ENCODE measurements around the gene DCUN1D3. TPM values are rescaled to one million over a fixed set of nuclear protein-coding genes. Genes with fewer than 3 reads are reported as not detected.
A peak's percentile ranks its signal among the peaks of the same experiment; 100 is the strongest.

The DCUN1D3 gene
- total RNA-seq, 1 experiment from 2014 or later: 10.5 TPM

- POLR2A ChIA-PET (ENCODE audit: unreplicated experiment): no interaction called here
- no peak overlapping the region for H3K27ac ChIP-seq (ENCODE audit: low read length)
These were observed 88.2 kb downstream of the DCUN1D3 start for GRCh38 chr16:20811889-20812439.

GRCh38 chr16:20807862-20808261, 92.3 kb downstream of the DCUN1D3 start:
- H3K4me2 ChIP-seq (ENCODE audit: low read length): peak overlapping the region; percentile 86
- intact Hi-C loops (cut with micrococcal nuclease): loop anchor here (2.0 kb wide), 1 partner anchor 31 kb away; no protein-coding TSS in a partner anchor
- H3K4me3 ChIP-seq (ENCODE audit: low read length): peak overlapping the region; percentile 81; the same call in 1 of the 2 replicates
- H3K79me2 ChIP-seq (ENCODE audit: low read length): peaks cover 13% of the 10 kb centered on the region
- TF ChIP-seq CTCF (conservative IDR thresholded peaks at IDR 0.05; ENCODE audit: low read depth, low read length) (no peak), EZH2 (IDR thresholded peaks at IDR 0.05; ENCODE audit: low read length, unreplicated experiment) (no peak), EZH2phosphoT487 (IDR thresholded peaks at IDR 0.05; ENCODE audit: borderline replicate concordance, low read length) (no peak)
- H3K27me3 ChIP-seq (ENCODE audit: low read length): no peaks in the 10 kb centered on the region
- no peaks in the 10 kb centered on the region for H3K9me3 ChIP-seq (ENCODE audit: low read length)
- H3K9ac ChIP-seq (ENCODE audit: low read length): no peak overlapping the region
- H3K9me2 ChIP-seq (replicated peaks; ENCODE audit: low read length): no peaks in the 10 kb centered on the region
- no peak for DNase-seq
- no peaks in the 10 kb centered on the region for H4K20me1 ChIP-seq (ENCODE audit: low read length)
- no peak overlapping the region for H3K27ac ChIP-seq (ENCODE audit: low read length)
- BruUV-seq (replicated peaks): no TSS peak
- H3K36me3 ChIP-seq (ENCODE audit: low read depth, low read length): no peaks in the 10 kb centered on the region
- CTCF ChIA-PET: no interaction called here
- POLR2A ChIA-PET (ENCODE audit: unreplicated experiment): no interaction called here
- no peak overlapping the region for H2AFZ ChIP-seq (ENCODE audit: low read length)
- H3K4me1 ChIP-seq (ENCODE audit: insufficient read depth, low read length): peaks cover 14% of the 10 kb centered on the region
- no peaks in the 10 kb centered on the region for H3F3A ChIP-seq (ENCODE audit: low read length, unreplicated experiment)
- no peak for ATAC-seq

More at GRCh38 chr16:20811889-20812439, 88.2 kb downstream of the DCUN1D3 start:
- no peak overlapping the region for H3K9ac ChIP-seq (ENCODE audit: low read length)
- 0 out of 2 replicates have a peak, but pooled peaks cover 8% of the 10 kb centered on the region for H3K4me1 ChIP-seq (ENCODE audit: insufficient read depth, low read length)
- H3K36me3 ChIP-seq (ENCODE audit: low read depth, low read length): no peaks in the 10 kb centered on the region
- no peak overlapping the region for H3K4me2 ChIP-seq (ENCODE audit: low read length)
- ATAC-seq (no peak), DNase-seq (no peak)
- H4K20me1 ChIP-seq (ENCODE audit: low read length): no peaks in the 10 kb centered on the region
- intact Hi-C loops (cut with micrococcal nuclease): no loop called here
- TF ChIP-seq CTCF (conservative IDR thresholded peaks at IDR 0.05; ENCODE audit: low read depth, low read length) (no peak), EZH2 (IDR thresholded peaks at IDR 0.05; ENCODE audit: low read length, unreplicated experiment) (no peak), EZH2phosphoT487 (IDR thresholded peaks at IDR 0.05; ENCODE audit: borderline replicate concordance, low read length) (no peak)
- BruUV-seq (replicated peaks): no TSS peak
- no peak overlapping the region for H2AFZ ChIP-seq (ENCODE audit: low read length)
- no peaks in the 10 kb centered on the region for H3K9me2 ChIP-seq (replicated peaks; ENCODE audit: low read length)
- peaks cover 11% of the 10 kb centered on the region for H3K79me2 ChIP-seq (ENCODE audit: low read length)
- H3F3A ChIP-seq (ENCODE audit: low read length, unreplicated experiment): no peaks in the 10 kb centered on the region
- no peak overlapping the region for H3K4me3 ChIP-seq (ENCODE audit: low read length)
- no peaks in the 10 kb centered on the region for H3K27me3 ChIP-seq (ENCODE audit: low read length)
- CTCF ChIA-PET: no interaction called here
- H3K9me3 ChIP-seq (ENCODE audit: low read length): no peaks in the 10 kb centered on the region

Measured in PC-3 (cell line).